MM.1S (cell line): ENCODE measurements around the gene PIK3R1.

ENCODE experiments used
- CTCF ChIP-seq: fragments of 300-600 bp; sonication (generic); IDR thresholded peaks from 2 replicates; pipeline ENCODE4 v1.5.1; 2016; ENCODE audit warnings: antibody characterized with exemption, low read length, mixed read lengths
- EZH2 ChIP-seq: fragments of 300-600 bp; sonication (generic); optimal IDR thresholded peaks from 2 replicates; pipeline ENCODE3; 2017; ENCODE audit warnings: low read depth, mild to moderate bottlenecking, antibody characterized with exemption, low read length, mixed read lengths

GRCh38 chr5:68316469-68316868 is 100.9 kb downstream of the PIK3R1 start:
- TF ChIP-seq CTCF (no peak), EZH2 (no peak)
